ENCODE data around the gene MEI4. TPM values are rescaled to one million over a fixed set of nuclear protein-coding genes. Genes with fewer than 3 reads are reported as not detected.
"Not testable (repeated sequence)": the region's sequence is repeated elsewhere in the genome, so short reads cannot be mapped to it uniquely, and the experiment has no call there.

Gene MEI4
- total and polyA plus RNA-seq, 4 donors: 0.12 to 0.13 TPM; not detected in 2

DNA sequence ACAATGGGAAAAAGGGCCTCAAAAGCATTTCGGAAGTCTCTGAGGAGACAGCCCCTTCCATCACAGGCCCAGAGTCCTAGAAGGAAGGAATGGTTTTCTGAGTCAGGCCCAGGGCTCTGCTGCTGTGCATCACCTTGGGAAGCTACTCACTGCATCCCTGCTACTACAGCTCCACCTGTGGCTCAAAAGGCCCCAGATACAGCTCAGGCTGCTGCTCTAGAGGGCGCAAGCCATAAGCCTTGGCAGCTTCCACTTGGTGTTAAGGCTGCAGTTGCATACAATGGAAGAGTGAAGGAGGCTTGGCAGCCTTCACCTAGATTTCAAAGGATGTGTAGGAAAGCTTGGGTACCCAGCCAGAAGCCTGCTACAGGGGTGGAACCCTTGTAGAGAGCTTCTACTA is 54.8 kb downstream of the MEI4 start:
- DNase-seq (no peak), ATAC-seq (ENCODE audit: low FRiP score) (no peak)
- WGBS, 2 donors: 92 to 93% methylated on average over 2 of the region's 2 CpGs
- Histone ChIP-seq H3K27ac (ENCODE audit: low read depth in 1 of 2, low read length in 2 of 2) (no peak overlapping the region), H3K36me3 (ENCODE audit: control insufficient read depth in 1 of 2, insufficient read depth in 2 of 2, low read length in 1 of 2) (no peaks in the 10 kb centered on the region), H3K4me3 (ENCODE audit: low read length in 2 of 2) (no peak overlapping the region), H3K4me1 (ENCODE audit: control insufficient read depth in 1 of 2, insufficient read depth in 2 of 2, low read length in 2 of 2) (no peaks in the 10 kb centered on the region), H3K9me3 (ENCODE audit: control insufficient read depth, low read length) (peaks cover 6% of the 10 kb centered on the region), H3K27me3 (ENCODE audit: control insufficient read depth in 1 of 2, insufficient read depth in 2 of 2, low read length in 1 of 2) (no peaks in the 10 kb centered on the region)
- intact Hi-C loops (cut with DNase I): no loop called here

DNA sequence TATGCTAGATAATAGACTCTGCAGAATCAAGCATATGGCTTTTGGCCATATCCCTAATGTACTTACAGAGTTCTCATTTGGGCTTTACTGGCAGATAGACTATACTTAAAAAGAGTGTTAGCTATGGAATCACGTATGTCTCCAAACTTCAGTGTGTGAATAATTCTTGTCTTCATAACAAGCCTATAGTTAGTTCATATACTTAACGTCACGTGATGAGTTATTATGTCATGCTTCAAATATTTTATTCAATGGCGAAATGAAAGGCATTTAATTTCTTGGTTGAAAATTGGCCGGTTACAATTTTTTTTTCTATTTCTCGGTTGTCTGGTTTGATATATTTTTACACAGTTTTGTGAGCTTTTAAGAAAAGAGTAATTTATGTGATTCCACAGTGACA is 62.7 kb downstream of the MEI4 start:
- intact Hi-C loops (cut with DNase I): no loop called here
- 5 to 11% methylated on average over 6 of the region's 6 CpGs for WGBS, 2 donors
- Histone ChIP-seq H3K4me3 (ENCODE audit: low read length in 2 of 2) (no peak overlapping the region), H3K36me3 (ENCODE audit: control insufficient read depth in 1 of 2, insufficient read depth in 2 of 2, low read length in 1 of 2) (no peaks in the 10 kb centered on the region), H3K27me3 (ENCODE audit: control insufficient read depth in 1 of 2, insufficient read depth in 2 of 2, low read length in 1 of 2) (no peaks in the 10 kb centered on the region), H3K9me3 (ENCODE audit: control insufficient read depth, low read length) (no peaks in the 10 kb centered on the region), H3K4me1 (ENCODE audit: control insufficient read depth in 1 of 2, insufficient read depth in 2 of 2, low read length in 2 of 2) (no peaks in the 10 kb centered on the region), H3K27ac (ENCODE audit: low read depth in 1 of 2, low read length in 2 of 2) (no peak overlapping the region)
- no peak for DNase-seq
- ATAC-seq (ENCODE audit: low FRiP score): no peak

DNA sequence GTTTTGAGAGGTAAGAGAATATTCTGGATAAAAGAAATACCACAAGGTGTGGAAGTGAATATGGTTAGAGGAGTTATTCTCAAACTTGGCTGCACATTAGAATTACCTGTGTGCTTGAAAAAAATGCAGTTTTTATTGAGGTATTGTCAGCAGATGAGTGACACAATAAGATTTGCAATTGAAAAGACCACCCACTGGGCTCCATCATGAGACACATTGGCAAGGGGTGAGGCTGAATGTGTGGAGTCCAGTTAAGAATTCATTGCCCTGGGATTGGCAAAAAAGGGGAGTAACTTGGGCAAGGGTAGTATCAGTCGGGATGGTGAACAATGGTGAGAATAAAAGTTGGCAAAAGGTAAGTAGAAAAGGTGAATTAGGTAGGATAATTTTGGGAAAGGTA is 63.5 kb downstream of the MEI4 start:
- no peaks in the 10 kb centered on the region for H3K9me3 ChIP-seq (ENCODE audit: control insufficient read depth, low read length)
- H3K27me3 ChIP-seq (ENCODE audit: control insufficient read depth in 1 of 2, insufficient read depth in 2 of 2, low read length in 1 of 2): no peaks in the 10 kb centered on the region
- no peak overlapping the region for H3K4me3 ChIP-seq (ENCODE audit: low read length in 2 of 2)
- ATAC-seq (ENCODE audit: low FRiP score) (no peak), DNase-seq (no peak)
- no peak overlapping the region for H3K27ac ChIP-seq (ENCODE audit: low read depth in 1 of 2, low read length in 2 of 2)
- H3K4me1 ChIP-seq (ENCODE audit: control insufficient read depth in 1 of 2, insufficient read depth in 2 of 2, low read length in 2 of 2): no peaks in the 10 kb centered on the region
- WGBS, 2 donors: 91 to 93% methylated on average over 1 of the region's 1 CpG
- H3K36me3 ChIP-seq (ENCODE audit: control insufficient read depth in 1 of 2, insufficient read depth in 2 of 2, low read length in 1 of 2): no peaks in the 10 kb centered on the region
- intact Hi-C loops (cut with DNase I): no loop called here

DNA sequence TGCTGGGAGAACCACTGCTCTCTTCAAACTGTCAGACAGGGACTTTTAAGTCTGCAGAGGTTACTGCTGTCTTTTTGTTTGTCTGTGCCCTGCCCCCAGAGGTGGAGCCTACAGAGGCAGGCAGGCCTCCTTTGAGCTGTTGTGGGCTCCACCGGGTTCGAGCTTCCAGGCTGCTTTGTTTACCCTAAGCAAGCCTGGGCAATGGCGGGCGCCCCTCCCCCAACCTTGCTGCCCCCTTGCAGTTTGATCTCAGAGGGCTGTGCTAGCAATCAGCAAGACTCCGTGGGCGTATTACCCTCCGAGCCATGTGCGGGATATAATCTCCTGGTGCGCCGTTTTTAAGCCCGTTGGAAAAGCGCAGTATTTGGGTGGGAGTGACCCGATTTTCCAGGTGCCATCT is 83.2 kb downstream of the MEI4 start:
- H3K27me3 ChIP-seq (ENCODE audit: control insufficient read depth in 1 of 2, insufficient read depth in 2 of 2, low read length in 1 of 2); H3K4me3 ChIP-seq (ENCODE audit: low read length in 2 of 2); intact Hi-C loops (cut with DNase I); H3K27ac ChIP-seq (ENCODE audit: low read depth in 1 of 2, low read length in 2 of 2); H3K36me3 ChIP-seq (ENCODE audit: control insufficient read depth in 1 of 2, insufficient read depth in 2 of 2, low read length in 1 of 2); ATAC-seq (ENCODE audit: low FRiP score); DNase-seq; H3K9me3 ChIP-seq (ENCODE audit: control insufficient read depth, low read length); H3K4me1 ChIP-seq (ENCODE audit: control insufficient read depth in 1 of 2, insufficient read depth in 2 of 2, low read length in 2 of 2): not testable (repeated sequence)
- 88 to 95% methylated on average over 13 of the region's 13 CpGs for WGBS, 2 donors

DNA sequence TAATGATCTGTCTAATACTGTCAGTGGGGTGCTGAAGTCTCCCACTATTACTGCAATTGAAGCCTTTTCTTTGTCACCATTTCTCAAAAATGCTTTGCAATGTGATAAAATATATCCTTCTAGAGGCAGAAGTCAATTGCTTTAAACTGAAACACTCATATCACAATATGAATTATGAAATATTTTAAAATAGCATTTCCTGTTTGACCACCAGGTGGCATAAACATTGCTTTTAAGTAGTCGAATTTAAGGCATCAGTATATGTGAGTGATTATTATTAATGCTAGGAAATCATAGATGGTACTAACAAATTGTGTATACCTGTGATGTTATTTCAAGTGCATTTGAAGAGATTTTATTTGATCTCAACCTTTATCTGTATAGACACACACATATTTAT is 87.5 kb downstream of the MEI4 start:
- intact Hi-C loops (cut with DNase I): no loop called here
- H3K9me3 ChIP-seq (ENCODE audit: control insufficient read depth, low read length): no peaks in the 10 kb centered on the region
- no peaks in the 10 kb centered on the region for H3K27me3 ChIP-seq (ENCODE audit: control insufficient read depth in 1 of 2, insufficient read depth in 2 of 2, low read length in 1 of 2)
- WGBS, 2 donors: 4% methylated on average over 1 of the region's 1 CpG
- H3K27ac ChIP-seq (ENCODE audit: low read depth in 1 of 2, low read length in 2 of 2): no peak overlapping the region
- H3K4me3 ChIP-seq (ENCODE audit: low read length in 2 of 2): no peak overlapping the region
- no peaks in the 10 kb centered on the region for H3K4me1 ChIP-seq (ENCODE audit: control insufficient read depth in 1 of 2, insufficient read depth in 2 of 2, low read length in 2 of 2)
- no peak for ATAC-seq (ENCODE audit: low FRiP score)
- H3K36me3 ChIP-seq (ENCODE audit: control insufficient read depth in 1 of 2, insufficient read depth in 2 of 2, low read length in 1 of 2): no peaks in the 10 kb centered on the region
- no peak for DNase-seq

DNA sequence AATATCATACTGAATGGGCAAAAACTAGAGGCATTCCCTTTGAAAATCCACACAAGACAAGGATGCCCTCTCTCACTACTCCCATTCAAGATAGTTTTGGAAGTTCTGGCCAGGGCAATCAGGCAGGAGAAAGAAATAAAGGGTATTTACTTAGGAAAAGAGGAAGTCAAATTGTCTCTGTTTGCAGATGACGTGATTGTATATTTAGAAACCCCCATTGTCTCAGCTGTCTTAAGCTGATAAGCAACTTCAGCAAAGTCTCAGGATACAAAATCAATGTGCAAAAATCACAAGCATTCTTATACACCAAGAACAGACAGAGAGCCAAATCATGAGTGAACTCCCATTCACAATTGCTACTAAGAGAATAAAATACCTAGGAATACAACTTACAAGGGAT is 99.3 kb downstream of the MEI4 start:
- DNase-seq; ATAC-seq (ENCODE audit: low FRiP score); H3K27me3 ChIP-seq (ENCODE audit: control insufficient read depth in 1 of 2, insufficient read depth in 2 of 2, low read length in 1 of 2); H3K9me3 ChIP-seq (ENCODE audit: control insufficient read depth, low read length); H3K4me3 ChIP-seq (ENCODE audit: low read length in 2 of 2); H3K4me1 ChIP-seq (ENCODE audit: control insufficient read depth in 1 of 2, insufficient read depth in 2 of 2, low read length in 2 of 2); H3K27ac ChIP-seq (ENCODE audit: low read depth in 1 of 2, low read length in 2 of 2); intact Hi-C loops (cut with DNase I); H3K36me3 ChIP-seq (ENCODE audit: control insufficient read depth in 1 of 2, insufficient read depth in 2 of 2, low read length in 1 of 2): not testable (repeated sequence)
- WGBS, 2 donors: 72 to 83% methylated on average over 1 of the region's 1 CpG

DNA sequence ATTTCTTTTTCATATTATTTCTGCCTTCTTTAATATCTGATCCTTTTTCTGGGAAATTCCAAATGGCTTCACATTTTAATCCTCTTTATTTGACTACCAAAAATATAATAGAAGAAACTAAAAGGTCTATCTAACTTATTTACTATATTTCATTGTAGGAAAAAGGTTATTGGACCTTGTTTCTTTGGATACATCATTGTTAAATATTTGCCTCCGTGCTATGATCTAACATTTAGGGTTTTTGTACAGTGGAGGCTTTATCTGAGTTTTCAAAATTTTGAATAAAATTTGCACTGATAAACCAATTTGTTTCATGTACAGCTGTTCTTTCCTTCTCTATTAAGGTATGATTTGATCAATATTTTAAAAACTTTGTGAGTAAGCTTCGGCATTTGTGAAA is 109.5 kb downstream of the MEI4 start:
- no peak overlapping the region for H3K27ac ChIP-seq (ENCODE audit: low read depth in 1 of 2, low read length in 2 of 2)
- H3K4me1 ChIP-seq (ENCODE audit: control insufficient read depth in 1 of 2, insufficient read depth in 2 of 2, low read length in 2 of 2): no peaks in the 10 kb centered on the region
- DNase-seq (no peak), ATAC-seq (ENCODE audit: low FRiP score) (no peak)
- no peaks in the 10 kb centered on the region for H3K27me3 ChIP-seq (ENCODE audit: control insufficient read depth in 1 of 2, insufficient read depth in 2 of 2, low read length in 1 of 2)
- H3K4me3 ChIP-seq (ENCODE audit: low read length in 2 of 2): no peak overlapping the region
- H3K36me3 ChIP-seq (ENCODE audit: control insufficient read depth in 1 of 2, insufficient read depth in 2 of 2, low read length in 1 of 2): no peaks in the 10 kb centered on the region
- WGBS, 2 donors: 88 to 95% methylated on average over 2 of the region's 2 CpGs
- intact Hi-C loops (cut with DNase I): no loop called here
- no peaks in the 10 kb centered on the region for H3K9me3 ChIP-seq (ENCODE audit: control insufficient read depth, low read length)

DNA sequence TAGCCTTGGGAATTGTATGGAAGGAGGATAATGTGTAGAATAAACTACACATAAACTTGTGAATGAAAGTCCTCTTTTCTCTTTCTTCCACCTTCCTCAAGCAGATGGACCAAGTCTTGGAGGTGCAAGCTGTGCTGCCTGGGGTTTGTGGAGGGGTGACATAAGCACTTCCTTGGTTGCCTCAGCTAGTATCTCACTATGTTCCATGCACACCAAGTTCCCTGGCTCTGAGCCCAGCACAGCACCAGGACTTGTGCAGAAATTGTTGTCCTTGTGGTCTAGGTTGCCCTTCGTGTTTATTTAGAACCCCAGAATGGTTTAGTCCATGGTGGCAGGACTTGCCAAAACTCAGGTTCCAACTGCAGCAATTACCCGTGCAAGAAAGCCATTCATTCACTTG is 110.3 kb downstream of the MEI4 start:
- 90 to 92% methylated on average over 2 of the region's 2 CpGs for WGBS, 2 donors
- DNase-seq (no peak), ATAC-seq (ENCODE audit: low FRiP score) (no peak)
- Histone ChIP-seq H3K27ac (ENCODE audit: low read depth in 1 of 2, low read length in 2 of 2) (no peak overlapping the region), H3K4me1 (ENCODE audit: control insufficient read depth in 1 of 2, insufficient read depth in 2 of 2, low read length in 2 of 2) (no peaks in the 10 kb centered on the region), H3K36me3 (ENCODE audit: control insufficient read depth in 1 of 2, insufficient read depth in 2 of 2, low read length in 1 of 2) (no peaks in the 10 kb centered on the region), H3K27me3 (ENCODE audit: control insufficient read depth in 1 of 2, insufficient read depth in 2 of 2, low read length in 1 of 2) (no peaks in the 10 kb centered on the region), H3K9me3 (ENCODE audit: control insufficient read depth, low read length) (no peaks in the 10 kb centered on the region), H3K4me3 (ENCODE audit: low read length in 2 of 2) (no peak overlapping the region)
- intact Hi-C loops (cut with DNase I): no loop called here

DNA sequence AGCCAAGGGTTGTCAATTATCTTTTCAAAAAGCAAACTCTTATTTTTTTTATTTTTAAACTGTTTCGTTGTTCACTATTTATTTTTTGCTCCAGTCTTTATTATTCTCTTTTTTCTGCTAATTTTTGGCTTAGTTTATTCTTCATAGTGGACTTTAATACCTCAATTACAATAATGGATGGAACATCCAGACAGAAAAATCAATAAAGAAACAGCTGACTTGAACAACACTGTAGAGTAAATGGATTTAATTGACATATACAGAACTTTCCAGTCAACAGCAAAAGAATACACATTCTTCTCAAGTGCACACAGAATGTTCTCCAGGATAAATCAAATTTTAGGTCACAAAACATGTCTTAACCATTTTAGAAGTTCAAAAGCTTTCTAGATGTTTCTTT is 111.5 kb downstream of the MEI4 start:
- Histone ChIP-seq H3K4me3 (ENCODE audit: low read length in 2 of 2) (no peak overlapping the region), H3K9me3 (ENCODE audit: control insufficient read depth, low read length) (peaks cover 4% of the 10 kb centered on the region), H3K27me3 (ENCODE audit: control insufficient read depth in 1 of 2, insufficient read depth in 2 of 2, low read length in 1 of 2) (no peaks in the 10 kb centered on the region), H3K36me3 (ENCODE audit: control insufficient read depth in 1 of 2, insufficient read depth in 2 of 2, low read length in 1 of 2) (no peaks in the 10 kb centered on the region), H3K27ac (ENCODE audit: low read depth in 1 of 2, low read length in 2 of 2) (no peak overlapping the region), H3K4me1 (ENCODE audit: control insufficient read depth in 1 of 2, insufficient read depth in 2 of 2, low read length in 2 of 2) (no peaks in the 10 kb centered on the region)
- DNase-seq: no peak
- WGBS, 2 donors: 63 to 72% methylated on average over 1 of the region's 1 CpG
- intact Hi-C loops (cut with DNase I): no loop called here
- ATAC-seq (ENCODE audit: low FRiP score): no peak

Data from aorta (tissue), 5 donors.